ENCODE measurements around the gene GMIP. TPM values are rescaled to one million over a fixed set of nuclear protein-coding genes. Genes with fewer than 3 reads are reported as not detected.

The GMIP gene
- total RNA-seq, 1 experiment from 2014 or later: 12.7 TPM

GRCh38 chr19:19655051-19655594 is 11.7 kb upstream of the GMIP start:
- H2BK5ac ChIP-seq (ENCODE audit: insufficient read length, low read length): no peak overlapping the region
- no peaks in the 10 kb centered on the region for H3K23me2 ChIP-seq (ENCODE audit: insufficient read length, low read depth, low read length, poor library complexity, severe bottlenecking)
- no peak overlapping the region for H3K14ac ChIP-seq (ENCODE audit: insufficient read depth, low read length)
- no peak for TF ChIP-seq CTCF (conservative IDR thresholded peaks at IDR 0.05)
- H3K27ac Mint-ChIP-seq: peak overlapping the region in 1 of 3 experiments; percentile 79; a peak in 1 of 7 replicates
- H3K36me3 Mint-ChIP-seq (ENCODE audit: insufficient read depth in 1 of 3, low read depth in 3 of 3): peaks cover 43 to 94% (median 91%) of the 10 kb centered on the region in 3 experiments
- H2BK12ac ChIP-seq (ENCODE audit: insufficient read length, low read depth, low read length): no peak overlapping the region
- H3K4me2 ChIP-seq (ENCODE audit: insufficient read depth, insufficient read length, low read length): no peak overlapping the region
- no peak overlapping the region for H2BK15ac ChIP-seq (ENCODE audit: low read depth, low read length)
- H3T11ph ChIP-seq (ENCODE audit: low read length): no peak overlapping the region
- no CpG with 5 or more reads among the region's 22 CpGs for WGBS (ENCODE audit: extremely low coverage, insufficient read length, low lambda C conversion rate)
- H3K4me1 Mint-ChIP-seq: no peaks in the 10 kb centered on the region
- peak; percentile 23 for DNase-seq
- H4K8ac ChIP-seq (replicated peaks; ENCODE audit: insufficient read length, low read depth, low read length): no peak overlapping the region
- H3K4ac ChIP-seq (ENCODE audit: low read depth, low read length): no peak overlapping the region
- no peak overlapping the region for H2BK120ac ChIP-seq (ENCODE audit: low read depth, low read length, poor library complexity, severe bottlenecking)
- H3K9me3 Mint-ChIP-seq: no peaks in the 10 kb centered on the region
- no peaks in the 10 kb centered on the region; the same call in 1 of the 2 replicates for H3K27me3 Mint-ChIP-seq (ENCODE audit: low read depth)
- no peak overlapping the region for H3K4me3 Mint-ChIP-seq
- H3K27ac ChIP-seq (ENCODE audit: insufficient read length, low read depth, low read length): no peak overlapping the region
- H3K4me1 ChIP-seq (ENCODE audit: insufficient read depth, low read length): no peaks in the 10 kb centered on the region
- H3K23ac ChIP-seq (ENCODE audit: insufficient read length, low read depth, low read length): no peak overlapping the region
- H3K79me2 ChIP-seq (ENCODE audit: insufficient read depth, low read length): no peaks in the 10 kb centered on the region
- no peaks in the 10 kb centered on the region for H3K27me3 ChIP-seq (ENCODE audit: insufficient read depth, low read length)
- no peak overlapping the region for H4K5ac ChIP-seq (ENCODE audit: insufficient read length, low read depth, low read length)
- no peaks in the 10 kb centered on the region for H3K79me1 ChIP-seq (ENCODE audit: insufficient read depth, low read depth, low read length, poor library complexity, severe bottlenecking)
- H3K56ac ChIP-seq (ENCODE audit: insufficient read length, low read depth, low read length): no peak overlapping the region
- H3K9ac ChIP-seq (ENCODE audit: extremely low read depth, insufficient read length, low read length): no peak overlapping the region
- no peak overlapping the region for H3K18ac ChIP-seq (ENCODE audit: insufficient read length, low read depth, low read length)
- no peaks in the 10 kb centered on the region for H3K9me3 ChIP-seq (ENCODE audit: control insufficient read depth, low read depth, low read length)
- H2AFZ ChIP-seq (ENCODE audit: low read length): no peak overlapping the region
- no peak overlapping the region for H2BK20ac ChIP-seq (ENCODE audit: low read depth, low read length, poor library complexity, severe bottlenecking)
- no peaks in the 10 kb centered on the region for H4K20me1 ChIP-seq (ENCODE audit: control insufficient read depth, insufficient read depth, insufficient read length)
- no peak overlapping the region for H4K91ac ChIP-seq (ENCODE audit: insufficient read length, low read depth, low read length)
- H2AK5ac ChIP-seq (ENCODE audit: insufficient read length, low read length): no peak overlapping the region

All from H9 (cell line).